ENCODE data around the gene CHCHD5. TPM values are rescaled to one million over a fixed set of nuclear protein-coding genes. Genes with fewer than 3 reads are reported as not detected.
"Not testable (repeated sequence)": the region's sequence is repeated elsewhere in the genome, so short reads cannot be mapped to it uniquely, and the experiment has no call there.

Gene CHCHD5, protein sequence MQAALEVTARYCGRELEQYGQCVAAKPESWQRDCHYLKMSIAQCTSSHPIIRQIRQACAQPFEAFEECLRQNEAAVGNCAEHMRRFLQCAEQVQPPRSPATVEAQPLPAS
- 3.4 and 5.6 TPM in 2 replicates for total RNA-seq

DNA sequence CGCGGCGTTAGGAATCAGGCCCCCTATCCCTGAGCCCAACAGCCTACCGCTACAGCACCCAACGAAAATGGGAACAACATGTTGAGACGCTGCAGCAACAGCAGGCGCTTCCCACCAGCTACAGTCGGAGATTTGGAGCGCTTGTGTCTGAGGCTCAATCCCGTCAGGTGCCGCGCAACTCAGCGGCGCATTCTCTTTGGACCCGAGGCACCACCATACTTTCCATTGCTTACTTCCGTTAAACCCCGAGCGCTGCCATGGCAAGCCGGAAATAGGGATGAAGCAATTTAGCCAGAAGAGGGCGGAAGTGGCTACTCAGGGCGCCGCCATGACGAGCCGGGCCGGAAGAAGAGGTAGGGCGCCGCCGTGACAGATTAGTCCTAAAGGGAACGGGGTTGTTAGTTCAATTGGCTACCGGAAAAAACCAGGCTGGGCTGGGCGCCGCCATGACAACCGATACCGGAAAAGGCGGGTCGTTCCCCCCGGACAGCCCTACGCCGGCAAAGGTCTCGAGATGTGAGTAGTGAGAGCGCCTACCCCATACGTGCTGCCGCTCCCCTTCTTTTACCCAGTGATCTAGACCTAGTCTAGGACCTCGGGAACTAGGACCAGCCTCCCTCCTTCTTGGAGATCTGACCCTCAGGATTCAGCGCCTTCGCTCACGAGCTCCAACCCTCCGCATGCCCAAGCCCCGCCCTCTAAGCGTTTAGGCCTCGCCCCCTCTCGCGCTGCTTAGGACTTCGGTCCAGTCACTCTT lies at the start of gene CHCHD5:
TSS of gene CHCHD5 (plus strand) at position 476 of the 757 bp plus-strand sequence. CDS start at position 515, 39 bp downstream.
- DNase-seq, result peak; percentile 97

DNA sequence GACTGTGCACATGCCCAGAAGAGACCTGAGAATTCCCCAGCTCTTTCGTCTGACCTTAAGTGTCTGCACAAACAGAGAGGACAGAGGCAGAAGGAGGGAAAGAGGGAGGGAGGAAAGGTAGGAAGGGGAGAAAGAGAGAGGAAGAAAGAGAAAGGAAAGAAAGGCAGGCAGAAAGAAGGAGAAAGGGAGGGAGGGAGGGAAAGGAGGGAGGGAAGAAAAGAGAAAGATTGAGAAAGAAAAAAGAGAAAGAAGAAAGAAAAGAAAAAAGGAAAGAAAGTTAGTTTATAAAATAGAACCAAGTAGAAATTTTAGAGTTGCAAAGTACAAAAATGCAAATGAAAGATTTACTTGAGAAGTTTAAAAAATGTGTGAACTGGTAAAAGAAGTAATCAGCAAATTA lies 49.6 kb upstream of the CHCHD5 start:
- no peak for DNase-seq

DNA sequence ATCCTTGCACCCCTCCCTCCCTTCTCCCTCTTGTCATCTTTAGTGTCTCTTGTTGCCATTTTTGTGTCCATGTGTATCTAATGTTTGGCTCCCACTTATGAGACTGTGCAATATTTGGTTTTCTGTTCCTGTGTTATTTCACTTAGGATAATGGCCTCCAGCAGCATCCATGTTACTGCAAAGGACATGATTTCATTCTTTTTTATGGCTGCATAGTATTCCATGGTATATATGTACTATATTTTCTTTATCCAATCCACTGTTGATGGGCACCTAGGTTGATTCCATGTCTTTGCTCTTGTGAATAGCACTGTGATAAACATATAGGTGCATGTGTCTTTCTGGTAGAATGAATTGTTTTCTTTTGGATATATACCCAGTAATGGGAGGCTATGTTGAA lies 47.7 kb upstream of the CHCHD5 start:
- not testable (repeated sequence) for DNase-seq

DNA sequence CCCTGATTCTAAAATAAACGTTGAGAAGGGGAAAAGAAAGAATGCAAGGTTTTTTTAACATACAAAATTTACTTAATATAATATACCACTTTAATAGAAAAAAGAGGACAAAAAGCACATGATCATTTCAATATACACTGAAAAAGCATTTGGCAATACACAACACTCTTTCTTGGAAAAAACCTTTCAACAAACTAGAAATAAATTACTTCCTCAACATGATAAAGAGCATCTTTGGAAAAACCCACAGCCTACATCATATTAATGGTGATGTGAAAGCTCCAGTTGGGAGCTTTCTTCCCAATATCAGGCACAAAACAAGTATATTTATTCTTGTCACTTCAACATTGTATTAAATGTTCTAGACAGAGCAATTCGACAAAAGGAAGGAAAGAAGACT lies 45.1 kb upstream of the CHCHD5 start:
- no peak for DNase-seq

DNA sequence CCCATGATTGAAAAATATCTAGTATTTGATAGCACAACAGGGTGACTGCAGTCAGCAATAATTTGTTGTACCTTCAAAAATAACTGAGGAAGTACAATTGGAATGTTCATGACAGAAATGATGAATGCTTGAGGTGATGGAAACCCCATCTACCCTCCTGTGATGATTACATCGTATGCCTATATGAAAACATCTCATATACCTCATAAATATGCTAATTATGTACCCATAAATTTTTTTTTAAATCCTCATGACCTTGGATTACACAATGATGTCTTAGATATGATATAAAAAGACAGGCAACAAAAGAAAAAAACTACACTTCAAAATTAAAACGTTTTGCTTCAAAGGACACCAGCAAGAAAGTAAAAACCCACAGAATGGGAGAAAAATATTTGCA lies 43.5 kb upstream of the CHCHD5 start:
- DNase-seq, result no peak

DNA sequence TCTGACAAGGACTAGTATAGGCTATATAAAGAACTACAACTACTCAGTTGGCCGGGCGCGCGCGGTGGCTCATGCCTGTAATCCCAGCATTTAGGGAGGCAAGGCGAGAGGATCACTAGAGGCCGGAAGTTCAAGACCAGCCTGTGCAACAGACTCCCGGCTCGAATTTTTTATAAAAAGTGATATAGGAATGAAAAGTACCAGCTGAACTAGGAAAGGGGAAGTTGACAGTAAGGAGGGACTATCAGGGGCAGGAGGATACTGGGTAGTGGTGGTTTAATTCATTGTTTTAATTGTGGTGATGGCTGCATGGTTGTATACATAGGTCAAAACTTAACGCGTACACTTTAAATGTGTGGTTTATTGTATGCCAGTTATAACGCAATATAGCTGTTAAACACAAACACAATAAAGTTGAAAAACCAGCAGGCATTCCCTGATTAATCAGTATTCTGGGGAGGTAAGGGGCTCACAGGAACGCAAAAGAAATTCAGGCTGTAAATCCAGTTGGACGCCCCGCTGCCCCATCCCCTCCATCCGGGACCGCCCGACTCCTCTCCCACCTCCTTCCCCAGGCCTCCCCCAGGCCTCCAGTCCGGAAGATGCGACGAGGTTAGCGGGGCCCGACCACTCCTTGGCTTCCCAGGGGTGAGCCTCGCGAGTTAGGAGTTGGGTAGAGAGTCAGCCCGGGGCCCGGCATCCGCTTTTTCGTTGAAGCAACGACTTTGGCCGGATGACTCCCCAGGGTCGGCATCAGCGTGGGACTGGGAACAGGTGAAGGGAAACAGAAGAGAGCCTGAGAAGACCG lies 42.9 kb upstream of the CHCHD5 start:
- DNase-seq, result peak; percentile 75

DNA sequence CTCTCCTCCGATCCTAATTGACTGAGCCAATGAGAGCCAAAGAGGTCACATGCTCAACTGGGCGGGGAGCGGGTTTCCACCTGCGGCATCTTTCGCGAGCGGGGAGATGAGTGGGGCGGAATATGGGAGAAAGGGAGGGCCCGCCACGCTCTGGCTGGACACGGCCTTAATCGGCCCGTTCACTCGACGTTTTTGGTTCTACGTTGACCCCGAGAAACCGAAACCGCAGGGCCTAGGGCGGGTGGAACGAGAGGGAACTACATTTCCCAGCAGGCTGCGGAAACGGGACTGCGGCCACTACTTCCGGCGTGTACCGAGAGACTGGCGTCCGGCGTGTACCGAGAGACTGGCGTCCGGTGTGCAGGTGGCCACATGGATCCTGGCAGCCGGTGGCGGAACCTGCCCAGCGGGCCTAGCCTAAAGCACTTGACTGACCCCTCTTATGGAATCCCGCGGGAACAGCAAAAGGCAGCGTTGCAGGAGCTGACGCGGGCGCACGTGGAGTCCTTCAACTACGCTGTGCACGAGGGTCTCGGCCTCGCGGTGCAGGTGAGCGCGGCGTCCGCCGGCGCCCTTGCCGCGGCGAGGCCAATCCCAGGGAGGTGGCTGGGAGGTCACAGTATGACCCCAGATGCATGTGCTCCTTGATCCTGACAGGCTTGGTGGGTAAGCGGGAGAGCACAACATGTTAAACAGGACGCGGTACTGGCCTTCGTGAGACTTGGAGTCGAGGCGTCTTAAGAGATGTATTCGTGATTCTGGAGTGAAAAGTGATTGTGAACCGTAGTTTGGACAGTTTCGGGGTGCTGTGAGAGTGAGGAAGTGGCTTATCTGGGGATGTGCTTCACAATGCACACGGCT lies 42.1 kb upstream of the CHCHD5 start, which contains the start of gene POLR1B:
TSS of gene POLR1B (plus strand) at position 343 of the 861 bp plus-strand sequence. CDS start at position 373, 30 bp downstream.
- DNase-seq, result peak; percentile 85

DNA sequence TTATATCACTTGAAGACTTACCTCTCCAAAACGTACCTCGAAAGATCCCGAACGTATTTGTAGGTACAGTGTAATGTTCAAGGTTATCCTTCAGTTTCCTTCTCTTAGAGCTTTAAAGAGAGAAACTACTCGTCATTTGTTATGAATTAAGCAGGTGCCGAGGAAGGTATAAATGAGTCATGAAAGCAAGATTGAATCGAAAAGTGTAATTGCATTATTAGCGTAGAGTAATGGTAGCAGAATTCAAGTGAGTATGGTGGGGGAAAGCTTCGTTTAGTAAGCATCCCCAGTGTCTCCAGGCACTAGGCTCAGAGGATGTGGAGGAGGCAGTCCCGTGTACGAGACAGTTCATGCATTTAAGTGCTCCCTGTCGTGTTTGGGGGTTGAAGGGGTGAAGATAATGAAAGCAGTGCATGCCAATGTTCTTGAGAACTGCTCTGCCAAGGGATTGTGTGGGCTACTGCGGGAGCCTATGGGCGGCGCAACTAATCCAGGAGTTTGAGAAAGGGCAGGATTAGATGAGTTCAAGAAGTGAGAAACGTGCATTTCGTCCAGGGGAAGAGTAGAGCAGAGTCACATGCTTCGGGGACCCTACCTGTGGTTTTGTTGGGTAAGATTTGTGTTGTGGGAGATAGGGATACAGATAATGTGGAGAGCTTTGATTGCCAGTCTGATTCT lies 41.3 kb upstream of the CHCHD5 start:
- DNase-seq, result peak; percentile 41

DNA sequence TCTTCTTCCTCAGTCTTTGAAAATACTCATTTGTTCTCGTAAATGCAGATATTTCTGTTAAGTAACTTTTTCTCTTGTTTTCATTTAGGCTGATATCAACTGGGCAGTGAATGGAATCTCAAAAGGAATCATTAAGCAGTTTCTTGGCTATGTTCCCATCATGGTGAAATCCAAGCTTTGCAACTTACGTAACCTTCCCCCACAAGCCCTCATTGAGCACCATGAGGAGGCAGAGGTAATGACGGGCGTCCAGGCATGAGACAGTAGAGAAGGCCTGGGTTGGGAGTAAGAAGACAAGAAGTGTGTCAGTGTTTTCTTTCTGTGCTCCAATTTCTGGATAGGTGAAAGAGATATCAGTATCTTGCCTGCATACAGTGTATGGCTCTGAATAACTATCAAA lies 37.1 kb upstream of the CHCHD5 start:
- DNase-seq, result no peak

DNA sequence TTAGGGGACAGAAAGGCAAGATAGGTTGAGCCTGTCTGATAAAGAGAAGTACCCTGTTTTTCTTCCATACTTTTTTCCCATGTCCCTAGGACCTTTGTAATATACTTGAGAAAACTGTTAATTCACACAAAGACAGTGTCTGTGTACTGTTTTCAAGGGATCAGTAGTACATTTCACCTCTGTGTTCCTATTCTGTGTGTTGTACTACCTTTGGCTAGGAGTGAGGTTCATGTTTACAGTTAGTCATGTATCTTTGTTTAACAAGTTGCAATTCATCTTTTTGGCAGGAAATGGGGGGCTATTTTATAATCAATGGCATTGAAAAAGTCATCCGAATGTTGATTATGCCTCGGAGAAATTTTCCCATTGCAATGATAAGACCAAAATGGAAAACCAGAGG lies 35.4 kb upstream of the CHCHD5 start:
- DNase-seq, result no peak

DNA sequence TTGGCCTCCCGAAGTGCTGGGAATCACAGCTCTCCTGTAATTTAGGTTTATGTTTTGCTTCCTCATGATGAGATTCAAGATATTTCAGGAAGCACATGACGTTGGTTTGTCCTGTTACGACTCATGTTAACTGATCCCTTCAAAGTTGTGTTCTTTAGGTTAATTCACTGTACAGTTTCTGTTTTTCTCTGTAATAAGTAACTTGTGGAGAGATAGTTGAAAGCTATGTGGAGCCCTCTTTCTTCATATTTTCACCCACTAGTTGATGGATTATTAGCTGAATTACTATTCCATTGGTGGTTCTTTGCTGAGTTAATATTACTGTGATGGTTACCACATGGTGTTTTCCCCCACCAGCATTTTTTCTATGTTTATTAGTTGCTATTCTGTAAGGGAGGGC lies 18.3 kb upstream of the CHCHD5 start:
- no peak for DNase-seq

DNA sequence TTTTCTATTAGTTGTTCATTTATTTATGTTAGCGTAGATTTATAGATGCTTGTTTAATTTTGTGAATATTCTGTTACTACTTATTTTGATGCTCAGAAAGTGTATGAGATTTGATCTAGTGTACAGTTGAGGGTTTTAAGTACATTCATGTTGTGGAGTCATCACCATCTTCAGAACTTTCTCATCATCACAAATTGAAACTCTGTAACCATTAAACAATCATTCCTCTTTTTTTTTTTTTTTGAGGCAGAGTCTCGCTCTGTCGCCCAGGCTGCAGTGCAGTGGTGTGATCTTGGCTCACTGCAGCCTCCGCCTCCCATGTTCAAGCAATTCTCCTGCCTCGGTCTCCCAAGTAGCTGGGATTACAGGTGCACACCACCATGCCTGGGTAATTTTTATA lies 17.9 kb upstream of the CHCHD5 start:
- DNase-seq, result not testable (repeated sequence)

DNA sequence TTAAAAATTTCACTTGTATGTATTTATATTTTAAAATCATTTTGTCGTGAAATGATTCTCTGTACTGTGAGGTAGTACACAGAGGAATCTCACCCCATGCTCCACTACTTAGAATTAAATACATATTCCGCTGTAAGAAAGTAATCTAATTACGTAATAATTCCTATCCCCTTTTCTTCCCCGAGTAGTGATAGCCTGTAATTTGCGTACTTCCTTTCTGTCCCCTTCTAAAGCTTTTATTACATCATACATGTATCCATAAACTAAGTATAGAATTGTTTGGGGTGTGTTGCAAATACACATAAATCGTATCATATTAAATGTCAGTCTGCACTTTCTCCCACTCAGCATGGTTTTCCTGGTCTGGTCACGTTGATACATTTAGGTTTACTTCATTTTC lies 12.4 kb upstream of the CHCHD5 start:
- DNase-seq, result no peak

DNA sequence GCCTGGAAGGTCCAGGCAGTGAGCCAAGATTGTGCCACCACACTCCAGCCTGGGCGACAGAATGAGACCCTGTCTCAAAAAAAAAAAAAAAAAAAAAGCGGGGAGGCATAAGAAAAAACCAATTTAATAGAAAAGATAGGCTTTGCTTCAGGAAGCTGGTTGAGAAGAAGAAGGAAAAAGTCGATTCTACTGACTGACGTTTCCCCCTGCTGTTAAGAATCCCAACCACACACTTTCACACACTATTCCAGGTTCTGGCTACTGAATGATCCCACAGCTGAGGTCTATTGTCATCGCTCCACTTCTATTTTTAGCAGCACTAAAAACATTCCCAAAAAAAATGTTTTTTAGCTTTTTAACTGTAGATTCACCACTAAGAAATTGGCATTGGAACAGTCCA lies 6.7 kb upstream of the CHCHD5 start:
- peak; percentile 5 for DNase-seq

DNA sequence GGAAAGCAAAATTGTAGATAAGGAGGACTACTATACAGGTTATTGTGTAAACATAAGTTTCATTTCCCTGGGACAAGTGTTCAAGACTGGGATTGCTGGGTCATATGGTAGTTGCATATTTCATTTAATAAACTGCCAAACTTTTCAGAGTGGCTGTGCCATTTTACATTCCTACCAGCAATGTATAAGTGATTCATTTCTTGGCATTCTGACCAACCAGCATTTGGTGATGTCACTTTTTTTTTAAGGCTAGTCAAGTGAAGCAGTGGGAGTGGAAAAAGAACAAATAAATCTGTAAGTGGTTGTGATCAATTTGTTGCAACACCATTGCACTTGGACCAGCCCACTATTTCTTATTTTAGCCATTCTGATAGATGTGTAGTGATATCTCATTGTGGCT lies 5.2 kb upstream of the CHCHD5 start:
- DNase-seq, result peak; percentile 75

DNA sequence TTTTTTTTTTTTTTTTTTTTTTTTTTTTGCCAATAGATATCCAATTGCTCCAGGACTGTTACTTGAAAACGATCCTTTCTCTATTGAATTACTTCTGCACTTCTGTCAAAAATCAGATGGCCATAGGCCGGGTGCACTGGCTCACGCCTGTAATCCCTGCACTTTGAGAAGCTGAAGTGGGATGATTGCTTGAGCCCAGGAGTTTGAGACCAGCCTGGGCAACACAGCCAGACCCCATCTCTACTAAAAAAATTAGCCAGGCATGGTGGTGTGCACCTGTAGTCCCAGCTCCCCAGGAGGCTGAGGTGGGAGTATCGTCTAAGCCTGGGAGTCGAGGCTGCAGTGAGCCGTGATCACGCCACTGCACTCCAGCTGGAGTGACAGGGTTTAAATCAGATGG lies 4.3 kb upstream of the CHCHD5 start:
- DNase-seq, result no peak

DNA sequence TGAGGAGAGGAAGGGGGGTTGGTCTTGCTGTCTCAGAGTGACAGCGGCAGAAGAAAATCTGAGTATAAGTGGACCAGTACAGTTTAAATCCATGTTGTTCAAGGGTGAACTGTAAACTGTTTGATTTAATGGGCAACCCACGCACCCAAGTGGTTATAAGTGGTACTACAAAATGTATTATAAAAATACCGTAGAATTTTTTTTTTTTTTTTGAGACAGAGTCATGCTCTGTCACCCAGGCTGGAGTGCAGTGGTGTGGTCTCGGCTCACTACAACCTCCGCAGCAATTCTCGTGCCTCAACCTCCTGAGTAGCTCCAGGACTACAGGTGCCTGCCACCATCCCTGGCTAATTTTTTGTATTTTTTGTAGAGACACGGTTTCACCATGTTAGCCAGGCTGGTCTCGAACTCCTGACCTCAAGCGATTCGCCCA lies 2.1 kb upstream of the CHCHD5 start:
- DNase-seq, result peak; percentile 73

DNA sequence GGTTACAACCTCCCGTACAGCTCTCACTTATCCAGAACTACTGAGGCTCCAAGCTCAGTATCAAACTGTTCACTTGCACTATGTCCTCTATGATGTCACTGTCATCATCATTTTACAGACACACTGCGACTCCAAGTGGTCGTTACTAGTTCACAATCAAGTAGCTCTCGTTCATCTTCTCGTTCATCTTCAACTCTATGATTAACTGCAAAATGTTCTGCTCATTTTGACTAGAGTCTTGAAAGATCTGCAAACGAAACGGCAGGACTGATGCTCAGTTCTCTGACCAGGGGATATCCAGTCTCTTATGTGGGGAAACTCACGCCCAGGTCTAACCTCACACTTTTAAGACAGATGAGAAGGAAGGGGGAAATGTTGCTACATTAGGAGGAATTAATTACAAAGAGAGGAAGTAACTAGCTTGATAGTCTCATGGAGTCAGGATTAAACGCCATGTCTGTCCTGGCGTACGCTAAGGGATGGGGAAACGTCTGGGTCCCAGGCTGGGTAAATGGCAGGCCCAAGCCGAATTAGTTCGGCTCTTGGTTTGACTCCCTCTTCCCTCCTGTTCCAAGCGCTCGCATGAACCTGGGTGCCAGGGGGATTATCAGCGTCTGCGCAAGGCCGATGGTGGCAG lies 794 bp upstream of the CHCHD5 start:
- DNase-seq, result peak; percentile 35

DNA sequence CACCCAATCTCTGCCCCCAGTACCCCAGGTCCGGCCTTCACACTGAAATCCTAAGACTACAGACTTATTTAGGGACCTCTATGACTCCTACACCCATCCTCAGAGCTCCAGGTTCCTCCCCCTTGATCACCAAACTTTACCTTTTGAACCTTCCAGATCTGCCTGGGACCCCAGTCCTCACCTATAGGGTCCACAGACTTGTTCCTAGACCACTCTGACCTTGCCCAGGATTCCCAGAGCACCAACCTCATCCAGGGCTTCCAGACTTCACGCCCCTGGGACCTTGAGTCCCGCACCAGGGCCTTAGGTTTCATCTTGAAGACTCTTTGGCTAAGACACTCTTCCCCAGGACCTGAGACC lies 462 bp downstream of the CHCHD5 start:
- no peak for DNase-seq

DNA sequence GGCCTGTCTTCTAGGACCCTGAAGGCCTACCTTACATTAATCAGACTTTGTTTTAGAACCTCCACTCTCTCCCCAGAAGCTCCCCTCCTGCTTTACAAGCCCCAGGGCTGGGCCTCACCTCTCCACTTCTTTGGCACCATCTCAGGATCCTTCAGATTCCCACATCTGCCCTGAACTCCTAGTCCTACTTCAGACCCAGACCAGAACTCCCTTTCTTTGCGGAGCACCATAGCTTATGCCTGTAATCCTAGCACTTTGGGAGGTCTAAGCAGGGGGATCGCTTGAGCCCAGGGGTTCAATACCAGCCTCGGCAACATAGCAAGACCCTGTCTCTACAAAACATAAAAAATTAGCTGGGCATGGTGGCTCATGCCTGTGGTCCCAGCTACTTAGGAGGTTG lies 991 bp downstream of the CHCHD5 start:
- DNase-seq, result no peak

DNA sequence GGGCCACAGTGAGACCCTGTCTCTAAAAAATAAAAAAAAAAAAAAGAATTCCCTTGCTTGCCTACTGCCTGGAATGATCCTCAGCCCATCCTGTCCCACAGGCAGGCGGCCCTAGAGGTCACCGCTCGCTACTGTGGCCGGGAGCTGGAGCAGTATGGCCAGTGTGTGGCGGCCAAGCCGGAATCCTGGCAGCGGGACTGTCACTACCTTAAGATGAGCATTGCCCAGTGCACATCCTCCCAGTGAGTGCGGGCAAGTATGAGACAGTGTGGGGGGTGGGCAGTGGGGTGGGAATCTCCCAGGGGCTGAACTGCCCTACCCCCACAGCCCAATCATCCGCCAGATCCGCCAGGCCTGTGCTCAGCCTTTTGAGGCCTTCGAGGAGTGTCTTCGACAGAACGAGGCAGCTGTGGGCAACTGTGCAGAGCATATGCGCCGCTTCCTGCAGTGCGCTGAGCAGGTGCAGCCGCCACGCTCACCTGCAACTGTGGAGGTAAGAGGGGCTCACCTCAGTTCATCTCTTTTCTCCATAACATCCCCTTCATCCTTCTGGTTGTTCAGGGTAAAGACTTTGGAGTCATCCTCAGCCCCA lies 1.6 kb downstream of the CHCHD5 start:
- DNase-seq, result no peak
